HEK293T (cell line): ENCODE results near the gene GPBP1L1.

Experiments used
- CTCF ChIA-PET: fragments of 350-600 bp; formaldehyde crosslinking; extraction: SDS; loops from one replicate; lab custom pipeline; 2021; ENCODE audit warnings: antibody characterized with exemption, inconsistent platforms; lab: Yijun Ruan, JAX
- POLR2A ChIA-PET: fragments of 350-600 bp; formaldehyde crosslinking; extraction: SDS; loops from one replicate; lab custom pipeline; 2020; ENCODE audit warnings: antibody characterized with exemption, inconsistent platforms; lab: Yijun Ruan, JAX
- DNase-seq: peaks from one replicate; pipeline ENCODE4 v3.0.0; 2012; ENCODE audit warnings: mixed read lengths; ENCODE audit errors: extremely low spot score
- ARNT ChIP-seq: fragments of 450-650 bp; IDR thresholded peaks from 2 replicates; pipeline ENCODE4 v1.6.1; 2017; ENCODE audit warnings: mild to moderate bottlenecking
- BHLHE40 ChIP-seq: fragments of 450-650 bp; IDR thresholded peaks from 2 replicates; pipeline ENCODE4 v1.6.1; 2016; ENCODE audit warnings: mild to moderate bottlenecking, moderate library complexity, borderline replicate concordance
- CTBP1 ChIP-seq: fragments of 450-650 bp; IDR thresholded peaks from 2 replicates; pipeline ENCODE4 v1.6.1; 2016; ENCODE audit warnings: borderline replicate concordance
- ELF4 ChIP-seq: fragments of 450-650 bp; IDR thresholded peaks from 2 replicates; pipeline ENCODE4 v1.6.1; 2017; ENCODE audit warnings: antibody characterized with exemption
- FOXA1 ChIP-seq: fragments of 450-650 bp; IDR thresholded peaks from 2 replicates; pipeline ENCODE4 v1.6.1; 2016; ENCODE audit warnings: mild to moderate bottlenecking
- FOXK2 ChIP-seq: fragments of 450-650 bp; IDR thresholded peaks from 2 replicates; pipeline ENCODE4 v1.6.1; 2016; ENCODE audit warnings: mild to moderate bottlenecking
- FOXM1 ChIP-seq: fragments of 450-650 bp; IDR thresholded peaks from 2 replicates; pipeline ENCODE4 v1.6.1; 2017; ENCODE audit warnings: mild to moderate bottlenecking, borderline replicate concordance
- HDGF ChIP-seq: fragments of 450-650 bp; IDR thresholded peaks from 2 replicates; pipeline ENCODE4 v1.6.1; 2017; ENCODE audit warnings: antibody characterized with exemption, borderline replicate concordance
- L3MBTL2 ChIP-seq: fragments of 450-650 bp; conservative IDR thresholded peaks from 2 replicates; pipeline ENCODE4 v1.6.1; 2016; ENCODE audit warnings: mild to moderate bottlenecking
- LEF1 ChIP-seq: fragments of 450-650 bp; IDR thresholded peaks from 2 replicates; pipeline ENCODE4 v1.6.1; 2017; ENCODE audit warnings: mild to moderate bottlenecking, borderline replicate concordance
- NFRKB ChIP-seq: fragments of 450-650 bp; IDR thresholded peaks from 2 replicates; pipeline ENCODE4 v1.6.1; 2016; ENCODE audit warnings: mild to moderate bottlenecking, moderate library complexity
- SP1 ChIP-seq: fragments of 450-650 bp; IDR thresholded peaks from 2 replicates; pipeline ENCODE4 v1.6.1; 2017
- SUZ12 ChIP-seq: fragments of 450-650 bp; IDR thresholded peaks from 2 replicates; pipeline ENCODE4 v1.6.1; 2016; ENCODE audit warnings: mild to moderate bottlenecking
- TARDBP ChIP-seq: fragments of 450-650 bp; IDR thresholded peaks from 2 replicates; pipeline ENCODE4 v1.6.1; 2016
- ZNF384 ChIP-seq: fragments of 450-650 bp; IDR thresholded peaks from 2 replicates; pipeline ENCODE4 v1.6.1; 2016
- TF ChIP-seq, protein P1 (sequence below): fragments of 450-650 bp; IDR thresholded peaks from 2 replicates; pipeline ENCODE4 v1.6.1; 2016

GPBP1L1 gene

DNA sequence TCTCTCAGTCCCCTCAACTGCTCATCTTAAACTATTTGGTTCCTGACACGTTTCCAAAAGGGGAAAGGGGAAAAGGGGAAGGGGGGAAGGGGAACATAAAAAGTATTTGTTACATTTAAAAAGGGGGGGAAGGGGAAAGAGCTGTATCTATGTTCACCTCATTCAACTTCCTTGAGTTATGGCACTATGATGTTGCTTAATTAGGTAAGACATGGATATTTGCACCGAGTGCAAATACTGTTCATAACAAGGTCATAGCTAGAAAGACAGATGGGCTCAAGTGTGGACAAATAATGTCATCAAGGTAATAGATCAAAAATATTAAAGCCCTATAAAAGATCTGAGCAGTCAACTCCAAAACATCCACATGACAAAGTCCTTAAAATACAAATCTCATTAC, 26.0 kb downstream of the GPBP1L1 start:
- POLR2A ChIA-PET, result no interaction called here
- DNase-seq, result no peak
- TF ChIP-seq FOXK2 (no peak), HDGF (no peak), TARDBP (no peak), L3MBTL2 (no peak), LEF1 (no peak), FOXM1 (no peak), NFRKB (no peak), SUZ12 (no peak), ZNF384 (no peak), ELF4 (no peak), BHLHE40 (no peak), FOXA1 (no peak), ARNT (no peak), CTBP1 (no peak), SP1 (no peak)
- TF ChIP-seq, protein P1, sequence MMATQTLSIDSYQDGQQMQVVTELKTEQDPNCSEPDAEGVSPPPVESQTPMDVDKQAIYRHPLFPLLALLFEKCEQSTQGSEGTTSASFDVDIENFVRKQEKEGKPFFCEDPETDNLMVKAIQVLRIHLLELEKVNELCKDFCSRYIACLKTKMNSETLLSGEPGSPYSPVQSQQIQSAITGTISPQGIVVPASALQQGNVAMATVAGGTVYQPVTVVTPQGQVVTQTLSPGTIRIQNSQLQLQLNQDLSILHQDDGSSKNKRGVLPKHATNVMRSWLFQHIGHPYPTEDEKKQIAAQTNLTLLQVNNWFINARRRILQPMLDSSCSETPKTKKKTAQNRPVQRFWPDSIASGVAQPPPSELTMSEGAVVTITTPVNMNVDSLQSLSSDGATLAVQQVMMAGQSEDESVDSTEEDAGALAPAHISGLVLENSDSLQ, result no peak
- CTCF ChIA-PET, result interaction anchor here (0.7 kb wide), 1 partner anchor 12 kb away, joined by 3 read pairs; no protein-coding TSS in a partner anchor

DNA sequence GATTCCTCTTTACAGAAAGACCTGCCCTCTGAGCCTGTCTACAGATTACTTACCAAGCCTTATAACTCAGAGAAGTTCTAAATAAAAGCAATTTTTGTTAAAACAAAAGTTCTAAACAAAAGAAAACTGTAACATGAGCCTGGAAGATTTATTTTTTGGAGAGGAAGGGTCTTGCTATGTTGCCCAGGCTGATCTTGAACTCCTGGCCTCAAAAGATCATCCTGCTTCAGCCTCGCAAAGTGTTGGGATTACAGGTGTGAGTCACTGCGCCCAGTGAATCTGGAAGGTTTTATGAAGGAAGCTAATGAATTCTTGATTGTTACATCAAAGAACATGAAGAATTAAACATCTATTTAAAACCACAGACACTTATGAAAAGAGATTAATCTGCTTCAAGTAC, 27.1 kb downstream of the GPBP1L1 start:
- CTCF ChIA-PET, result interaction anchor here (0.6 kb wide), 1 partner anchor 45 kb away, joined by 3 read pairs; no protein-coding TSS in a partner anchor
- no peak for DNase-seq
- POLR2A ChIA-PET, result no interaction called here
- TF ChIP-seq ARNT, result no peak
- no peak for TF ChIP-seq FOXA1
- TF ChIP-seq ELF4, result no peak
- no peak for TF ChIP-seq FOXM1
- no peak for TF ChIP-seq SP1
- no peak for TF ChIP-seq FOXK2
- no peak for TF ChIP-seq LEF1
- no peak for TF ChIP-seq ZNF384
- no peak for TF ChIP-seq NFRKB

DNA sequence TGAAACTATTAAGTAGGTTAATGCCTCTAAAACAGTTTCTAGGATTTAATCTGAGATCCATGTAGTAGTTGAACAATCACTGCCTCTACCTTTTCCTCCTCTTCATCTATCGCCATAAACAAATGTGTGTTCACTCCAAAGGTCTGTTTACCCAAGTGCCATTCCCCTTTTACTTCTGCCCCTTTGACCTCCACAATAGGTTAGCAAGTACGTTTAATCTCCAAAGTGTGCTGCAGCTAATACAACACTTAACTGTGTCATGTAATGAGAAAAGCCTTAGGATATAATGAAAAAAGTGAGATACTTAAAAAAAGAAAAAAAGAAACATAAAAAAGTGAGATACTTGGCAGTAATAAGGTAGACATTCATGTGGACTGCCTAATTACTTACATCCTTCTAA, 28.2 kb downstream of the GPBP1L1 start:
- ChIA-PET CTCF (interaction anchor here (0.6 kb wide), 1 partner anchor 65 kb away, joined by 3 read pairs; no protein-coding TSS in a partner anchor), POLR2A (no interaction called here)
- TF ChIP-seq LEF1 (no peak), NFRKB (no peak), ARNT (no peak), SP1 (no peak), CTBP1 (no peak), ELF4 (no peak), L3MBTL2 (no peak), SUZ12 (no peak), ZNF384 (no peak), FOXM1 (no peak), TARDBP (no peak), FOXA1 (no peak)
- TF ChIP-seq, protein P1, result no peak
- DNase-seq, result no peak

DNA sequence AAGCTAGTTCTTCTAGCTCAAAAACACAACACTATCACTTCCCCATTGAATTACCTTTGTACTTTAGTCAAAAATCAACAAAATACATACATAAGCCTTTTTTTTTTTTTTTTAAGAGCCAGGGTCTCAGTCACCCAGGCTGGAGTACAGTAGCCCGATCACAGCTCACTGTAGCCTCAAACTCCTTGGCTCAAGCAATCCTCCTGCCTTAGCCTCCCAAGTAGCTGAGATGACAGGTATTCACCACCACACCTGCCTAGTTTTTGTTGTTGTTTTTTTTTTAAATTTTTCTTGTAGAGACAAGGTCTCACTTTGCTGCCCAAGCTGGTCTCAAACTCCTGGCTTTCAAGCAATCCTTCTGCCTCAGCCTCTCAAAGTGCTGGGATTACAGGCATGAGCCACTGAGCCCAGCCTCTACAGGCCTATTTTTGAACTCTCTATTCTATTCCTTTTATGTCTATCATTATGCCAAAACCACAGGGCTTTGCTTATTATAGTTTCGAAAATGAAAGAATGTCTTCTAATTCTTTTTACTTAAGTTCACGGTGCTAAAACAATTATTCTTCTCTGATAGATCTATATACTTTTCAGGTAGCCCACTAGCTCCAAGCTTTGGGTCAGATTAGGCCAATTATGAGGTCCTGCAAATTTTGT, 29.6 kb downstream of the GPBP1L1 start:
- TF ChIP-seq ZNF384, result no peak
- no peak for TF ChIP-seq L3MBTL2
- no peak for TF ChIP-seq LEF1
- TF ChIP-seq CTBP1, result no peak
- no peak for TF ChIP-seq ARNT
- no peak for TF ChIP-seq NFRKB
- no peak for TF ChIP-seq SP1
- ChIA-PET CTCF (no interaction called here), POLR2A (no interaction called here)
- no peak for DNase-seq

DNA sequence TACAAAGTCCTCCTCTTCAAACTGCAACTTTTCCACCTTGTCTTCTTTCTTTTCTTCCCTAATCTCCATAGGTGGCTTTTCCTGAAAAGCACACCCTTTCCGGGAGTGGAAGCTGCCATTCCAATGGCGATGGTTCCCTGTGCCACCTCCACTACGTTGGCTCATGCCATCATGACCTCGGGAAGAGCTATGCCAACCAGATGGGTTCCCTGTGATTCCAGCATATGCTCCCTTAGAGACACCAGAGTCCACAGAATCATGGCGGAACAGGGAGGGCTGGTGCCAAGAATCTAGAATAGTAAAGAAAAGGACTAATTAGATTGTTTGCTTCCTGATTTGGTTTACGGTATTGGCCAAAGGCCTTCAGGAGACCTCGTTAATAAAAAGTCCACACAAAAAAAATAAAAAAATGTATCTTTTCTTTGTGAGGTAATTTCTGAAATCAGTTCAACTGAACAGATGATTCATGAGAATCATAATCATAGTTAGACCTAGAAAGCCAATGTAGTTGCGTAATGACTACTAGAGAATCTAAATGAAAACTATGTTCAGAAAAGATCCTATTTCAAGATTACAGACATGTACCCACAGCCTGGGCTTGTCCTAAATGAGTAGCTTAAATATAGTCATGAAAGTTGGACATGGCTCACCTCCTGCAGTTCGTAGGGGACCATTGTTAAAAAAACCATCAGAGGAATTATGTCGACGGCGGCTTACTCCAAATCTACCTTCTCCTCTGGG, 31.6 kb downstream of the GPBP1L1 start:
- TF ChIP-seq ARNT (no peak), FOXM1 (no peak), L3MBTL2 (no peak), SUZ12 (no peak), LEF1 (no peak), FOXK2 (no peak), ELF4 (no peak), HDGF (no peak)
- TF ChIP-seq, protein P1, result no peak
- no peak for DNase-seq
- POLR2A ChIA-PET, result no interaction called here
- CTCF ChIA-PET, result no interaction called here
